SHP77 treated with DMSO at 0.1 percent for 48 hours (cell line): Measurements from ENCODE around the gene FUCA2.
"Not testable (repeated sequence)": the region's sequence is repeated elsewhere in the genome, so short reads cannot be mapped to it uniquely, and the experiment has no call there.

Experiments used
- DNase-seq: peaks from one replicate; lab custom pipeline; 2025; lab: John Stamatoyannopoulos, UW

FUCA2 gene

GRCh38 chr6:143535189-143535614 is 23.7 kb upstream of the FUCA2 start:
- DNase-seq: no peak

- no peak for DNase-seq
These were observed 20.4 kb upstream of the FUCA2 start for GRCh38 chr6:143531720-143532499.

- DNase-seq: no peak
These were observed 17.6 kb upstream of the FUCA2 start for GRCh38 chr6:143529095-143529494.

- no peak for DNase-seq
These were observed 16.8 kb upstream of the FUCA2 start for GRCh38 chr6:143528164-143528811.

- no peak for DNase-seq
These were observed 16.2 kb upstream of the FUCA2 start for GRCh38 chr6:143527677-143528076.

GRCh38 chr6:143525356-143525755 is 13.8 kb upstream of the FUCA2 start:
- DNase-seq: no peak

- DNase-seq: no peak
These were observed 10.6 kb upstream of the FUCA2 start for GRCh38 chr6:143522039-143522600.

GRCh38 chr6:143517447-143517773 is 5.9 kb upstream of the FUCA2 start:
- DNase-seq: no peak

GRCh38 chr6:143516690-143517446 is 5.3 kb upstream of the FUCA2 start:
- no peak for DNase-seq

DNA sequence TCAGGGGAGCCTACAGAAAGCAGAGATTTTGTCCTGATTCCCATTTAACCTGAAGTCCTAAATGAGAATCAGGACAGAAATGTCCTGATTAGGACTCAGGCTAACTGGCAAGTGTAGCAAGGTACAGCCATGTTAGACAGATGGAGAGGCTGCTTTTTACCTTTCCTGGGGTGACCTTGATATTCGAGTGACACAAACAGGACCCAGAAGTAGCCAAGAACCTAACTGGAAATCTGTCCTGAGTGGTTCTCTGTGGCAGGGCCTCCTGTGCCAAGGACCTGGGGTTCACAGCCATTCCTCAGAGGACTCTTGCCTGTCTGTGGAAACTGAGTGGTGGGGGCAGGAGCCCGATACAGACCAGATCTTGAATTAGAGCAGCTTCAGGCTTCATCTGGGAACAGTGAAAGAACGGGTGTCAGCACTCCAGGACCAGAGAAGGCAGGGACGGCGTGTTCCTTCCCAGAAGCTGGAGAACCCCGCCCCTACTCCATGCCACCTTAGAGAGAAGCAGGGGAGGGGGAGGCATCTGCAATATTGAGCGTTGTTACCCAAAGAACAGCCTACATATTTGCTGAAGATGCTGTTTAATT is 4.3 kb upstream of the FUCA2 start:
- no peak for DNase-seq

DNA sequence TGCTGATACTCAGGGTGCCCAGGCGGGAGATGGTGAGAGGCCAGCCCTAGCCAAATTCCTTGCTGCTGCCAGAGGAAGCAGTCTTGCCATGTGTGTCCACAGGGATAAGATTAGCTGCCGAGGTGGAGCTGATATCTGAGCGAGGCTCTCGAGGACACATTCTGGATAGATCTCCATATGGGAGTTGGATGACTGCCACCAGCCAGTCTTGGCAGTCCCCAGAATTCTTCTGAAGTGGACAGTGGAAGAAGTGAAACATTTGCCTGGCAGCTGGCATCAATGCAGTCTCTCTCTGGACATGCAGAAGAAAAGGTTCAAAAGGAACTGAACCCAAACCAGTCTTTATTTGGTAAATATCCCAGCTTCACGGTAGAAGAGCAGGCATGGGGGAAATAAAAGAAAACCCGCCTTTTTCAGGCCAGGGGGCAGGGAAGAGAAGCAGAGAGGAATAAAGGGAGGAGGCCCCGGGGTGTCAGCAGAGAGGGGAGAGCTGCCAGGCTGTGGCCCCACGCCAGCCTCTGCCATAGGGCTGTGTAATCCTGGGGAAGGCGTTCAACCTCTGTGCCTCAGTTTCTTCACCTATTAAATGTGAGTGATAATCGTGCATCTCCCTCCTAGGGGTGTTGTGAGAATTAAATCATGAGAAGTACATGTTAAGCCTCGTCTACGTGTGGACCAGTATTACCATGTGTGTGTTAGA is 3.7 kb upstream of the FUCA2 start:
- no peak for DNase-seq

- DNase-seq: peak; percentile 16
These were observed 1.9 kb upstream of the FUCA2 start for GRCh38 chr6:143513410-143513809.

DNA sequence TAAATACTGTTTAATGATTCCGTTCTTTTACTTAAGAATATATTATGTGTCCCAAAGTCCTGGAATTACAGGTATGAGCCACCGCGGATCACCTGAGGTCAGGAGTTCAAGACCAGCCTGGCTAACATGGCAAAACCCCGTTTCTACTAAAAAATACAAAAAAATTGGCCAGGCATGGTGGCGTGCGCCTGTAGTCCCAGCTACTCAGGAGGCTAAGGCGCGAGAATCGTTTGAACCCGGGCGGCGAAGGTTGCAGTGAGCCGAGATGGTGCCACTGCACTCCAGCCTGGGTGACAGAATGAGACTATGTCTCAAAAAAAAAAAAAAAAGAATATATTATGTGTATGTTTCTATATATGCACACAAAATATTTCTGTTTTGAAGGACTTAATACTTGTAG is 1.2 kb downstream of the FUCA2 start:
- DNase-seq: not testable (repeated sequence)

GRCh38 chr6:143507358-143508145 is 4.0 kb downstream of the FUCA2 start:
- no peak for DNase-seq

DNA sequence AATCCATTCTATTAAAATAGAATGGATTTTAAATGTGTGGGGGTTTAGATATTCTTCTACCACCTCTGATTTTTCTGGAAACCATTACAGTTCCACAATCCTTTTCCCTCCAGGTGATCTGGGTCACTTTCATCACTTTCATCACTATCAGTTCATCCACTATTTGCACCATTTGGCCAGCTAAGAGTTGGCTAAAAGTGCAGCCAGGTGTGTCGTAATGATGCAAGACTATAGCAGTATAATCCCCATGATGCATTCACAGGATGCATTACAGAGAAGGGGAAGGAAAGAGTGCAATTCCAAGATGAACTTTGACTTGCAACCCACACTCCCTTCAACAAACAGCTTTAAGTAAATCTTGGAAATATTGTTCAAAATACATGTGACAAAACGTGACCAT is 4.9 kb downstream of the FUCA2 start:
- no peak for DNase-seq

- no peak for DNase-seq
These were observed 5.3 kb downstream of the FUCA2 start for GRCh38 chr6:143506199-143506598.

DNA sequence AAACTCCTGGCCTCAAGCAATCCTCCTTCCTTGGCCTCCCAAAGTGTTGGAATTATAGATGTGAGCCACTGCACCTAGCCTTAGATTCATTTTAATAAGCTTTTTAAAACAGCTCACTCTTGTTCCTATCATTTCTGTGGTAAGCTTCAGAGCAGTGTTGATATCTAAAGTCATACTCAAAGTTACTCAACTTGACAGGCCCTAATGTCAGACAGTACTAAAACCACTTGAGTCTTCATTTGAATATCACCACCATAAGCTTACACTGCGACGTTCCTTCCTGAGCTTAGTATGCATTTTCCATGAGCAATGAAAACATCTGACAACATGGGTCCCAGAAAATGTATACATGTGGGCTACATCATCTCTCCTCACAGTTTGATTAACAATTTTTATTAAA is 6.0 kb downstream of the FUCA2 start:
- no peak for DNase-seq

GRCh38 chr6:143505111-143505510 is 6.4 kb downstream of the FUCA2 start:
- DNase-seq: no peak

GRCh38 chr6:143504369-143504768 is 7.2 kb downstream of the FUCA2 start:
- no peak for DNase-seq

- no peak for DNase-seq
These were observed 9.7 kb downstream of the FUCA2 start for GRCh38 chr6:143501851-143502250.

GRCh38 chr6:143498428-143498827 is 13.1 kb downstream of the FUCA2 start:
- DNase-seq: no peak
